GM21390 (cell line): ENCODE data around the gene LTBP1.
"Not testable (repeated sequence)": the region's sequence is repeated elsewhere in the genome, so short reads cannot be mapped to it uniquely, and the experiment has no call there.

Experiments
- ATAC-seq: cut with Tn5 transposase; IDR thresholded peaks from one replicate; pipeline ENCODE4 v1.9.1; 2021; ENCODE audit not compliant: unreplicated experiment

LTBP1 gene

GRCh38 chr2:33135645-33136044 lies 188.9 kb downstream of the LTBP1 start:
- ATAC-seq, result no peak

DNA sequence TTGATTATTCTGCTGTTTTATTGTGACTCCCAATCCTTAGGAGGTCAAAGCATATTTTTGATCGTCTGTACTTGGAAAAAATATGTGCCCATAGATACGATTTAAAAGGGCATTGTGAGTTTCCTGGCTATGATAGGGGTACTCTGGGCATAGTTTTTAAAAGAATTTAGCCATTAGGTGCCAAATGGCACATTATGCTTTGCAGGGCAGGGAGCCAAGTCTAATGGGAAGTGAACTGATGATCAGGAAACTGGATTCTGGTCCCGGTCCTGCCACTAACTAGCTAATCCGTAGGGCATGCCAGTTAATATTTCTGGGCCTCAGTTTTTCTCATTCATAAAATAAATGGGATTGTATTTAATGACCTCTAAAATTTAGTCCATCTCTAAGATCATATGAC lies 189.3 kb downstream of the LTBP1 start:
- no peak for ATAC-seq

DNA sequence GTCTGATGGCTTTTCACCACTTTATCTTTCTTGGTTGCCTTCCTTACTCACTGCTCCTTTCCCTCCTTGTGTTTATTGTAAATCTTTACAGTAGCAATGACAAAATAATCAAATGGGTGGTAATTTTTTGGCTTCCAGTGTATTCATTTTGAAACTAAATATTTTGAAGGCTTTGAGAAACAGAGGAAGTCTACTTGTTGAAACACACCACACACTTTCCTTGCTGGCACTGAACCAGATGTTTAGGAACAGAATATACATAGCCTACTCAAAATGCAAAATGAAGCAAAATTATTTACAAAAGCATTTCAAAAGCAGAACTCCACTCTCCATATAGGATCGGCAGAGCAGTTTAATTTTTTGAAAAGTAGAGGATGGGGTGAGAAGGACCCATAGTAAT lies 189.8 kb downstream of the LTBP1 start:
- no peak for ATAC-seq

DNA sequence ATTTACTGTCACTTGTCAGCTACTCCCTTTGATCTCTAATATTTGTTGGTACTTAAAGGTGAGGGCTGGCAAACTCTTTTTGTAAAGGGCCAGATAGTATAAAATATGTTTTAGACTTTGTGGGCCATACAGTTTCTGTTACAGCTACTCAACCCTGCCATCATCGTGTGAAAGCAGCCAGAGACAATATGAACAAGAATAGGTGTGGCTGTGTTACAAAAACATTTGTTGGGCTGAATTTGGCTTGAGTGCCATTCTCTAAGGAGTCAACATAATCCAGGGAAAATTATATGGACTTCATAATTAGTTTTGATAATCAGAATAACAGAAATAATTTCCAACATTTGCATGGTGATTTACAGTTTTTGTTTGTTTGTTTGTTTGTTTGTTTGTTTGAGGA lies 190.6 kb downstream of the LTBP1 start:
- no peak for ATAC-seq

DNA sequence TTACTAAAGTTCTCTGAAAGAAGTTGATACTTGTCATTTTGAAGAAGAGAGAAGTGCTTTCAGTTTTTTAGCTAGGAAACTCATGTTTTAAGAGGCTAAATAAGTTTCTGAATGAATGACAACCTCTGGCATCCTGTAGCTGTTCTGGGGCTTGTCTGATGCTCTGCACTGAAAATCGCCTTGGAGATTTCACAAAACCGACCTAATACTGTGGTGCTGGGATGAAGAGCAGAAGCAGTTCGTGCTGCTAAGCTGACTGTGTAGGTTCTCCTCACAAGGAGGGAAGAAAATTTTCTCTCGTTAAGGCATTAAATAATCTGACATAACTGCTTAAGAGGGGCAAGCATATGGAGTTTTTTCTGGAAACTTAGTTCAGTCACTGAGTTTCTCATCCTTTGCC lies 193.2 kb downstream of the LTBP1 start:
- ATAC-seq, result no peak

DNA sequence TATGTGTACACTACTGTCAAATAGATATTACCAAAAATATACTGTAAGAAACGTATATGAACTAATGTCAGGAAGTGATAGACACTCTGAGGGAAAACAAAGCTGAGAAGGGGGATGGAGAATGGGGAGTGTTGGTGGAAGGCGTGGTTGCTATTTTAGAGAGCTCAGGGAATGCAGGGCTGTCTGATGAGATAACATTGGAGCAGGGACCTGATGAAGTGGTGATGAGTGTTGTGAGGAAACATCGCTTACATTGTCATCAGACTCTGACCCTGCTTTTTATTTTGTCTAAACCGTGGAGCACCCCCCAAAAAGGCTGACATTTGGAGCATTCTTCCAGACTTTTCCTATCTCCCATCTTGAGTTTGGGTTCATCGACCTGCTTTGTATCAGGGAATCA lies 194.7 kb downstream of the LTBP1 start:
- no peak for ATAC-seq

DNA sequence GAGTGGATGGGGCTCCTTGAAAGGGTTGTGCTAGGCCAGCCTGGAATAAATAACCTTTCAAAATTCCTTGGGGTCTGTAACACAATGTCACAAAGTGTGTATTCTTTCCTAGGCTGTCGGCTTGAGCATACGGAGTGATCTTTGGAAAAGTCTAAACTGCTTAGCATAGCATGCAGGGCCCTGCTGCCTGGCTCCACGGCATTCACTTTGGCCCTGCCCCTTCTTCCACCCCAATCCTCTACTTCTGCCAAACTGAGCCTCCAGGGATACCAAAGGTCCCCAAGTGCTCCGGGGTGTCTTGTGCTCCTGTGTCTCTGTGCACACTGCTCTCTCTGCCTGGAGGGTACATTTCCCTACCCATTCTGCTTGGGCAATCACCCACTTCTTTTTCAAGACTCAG lies 196.1 kb downstream of the LTBP1 start:
- no peak for ATAC-seq

DNA sequence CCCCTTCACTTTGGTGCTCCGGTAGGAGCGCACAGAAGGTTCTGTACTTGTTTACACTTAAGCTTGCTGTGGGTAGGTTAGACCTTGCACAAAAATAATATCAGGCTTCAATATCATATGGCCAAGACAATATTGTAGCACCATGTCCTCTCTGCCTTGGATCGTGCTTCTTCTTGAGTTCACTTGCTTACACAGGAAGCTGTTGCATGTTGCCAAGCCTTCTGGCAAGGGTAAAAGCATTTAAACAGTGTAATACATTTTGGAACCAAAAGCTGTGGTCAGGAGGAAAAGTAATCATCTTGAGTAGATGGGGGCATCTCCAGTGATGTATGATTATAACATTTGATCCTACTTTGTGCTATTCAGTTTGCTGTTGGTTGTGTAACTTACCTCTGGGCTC lies 197.5 kb downstream of the LTBP1 start:
- no peak for ATAC-seq

GRCh38 chr2:33145459-33145858 lies 198.7 kb downstream of the LTBP1 start:
- ATAC-seq, result no peak

DNA sequence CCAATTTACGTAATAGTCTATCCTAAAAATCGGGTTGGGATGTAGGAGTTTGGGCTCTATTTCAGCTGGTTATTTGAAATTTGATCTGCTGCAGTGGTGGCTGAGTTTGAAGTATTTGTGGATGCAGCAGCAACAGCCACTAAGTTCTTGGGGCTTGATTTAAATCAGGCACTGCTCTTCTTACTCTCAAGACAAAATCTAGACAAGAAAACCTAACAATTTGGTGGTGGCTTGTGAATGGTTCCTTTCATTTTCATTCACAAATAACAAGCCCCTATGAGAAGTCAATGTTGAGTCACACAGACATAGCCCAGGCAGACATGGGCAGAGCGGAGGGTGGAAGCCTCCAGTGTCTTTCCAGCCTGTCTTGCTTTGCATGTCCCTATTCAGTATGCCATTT lies 199.3 kb downstream of the LTBP1 start:
- ATAC-seq, result no peak

DNA sequence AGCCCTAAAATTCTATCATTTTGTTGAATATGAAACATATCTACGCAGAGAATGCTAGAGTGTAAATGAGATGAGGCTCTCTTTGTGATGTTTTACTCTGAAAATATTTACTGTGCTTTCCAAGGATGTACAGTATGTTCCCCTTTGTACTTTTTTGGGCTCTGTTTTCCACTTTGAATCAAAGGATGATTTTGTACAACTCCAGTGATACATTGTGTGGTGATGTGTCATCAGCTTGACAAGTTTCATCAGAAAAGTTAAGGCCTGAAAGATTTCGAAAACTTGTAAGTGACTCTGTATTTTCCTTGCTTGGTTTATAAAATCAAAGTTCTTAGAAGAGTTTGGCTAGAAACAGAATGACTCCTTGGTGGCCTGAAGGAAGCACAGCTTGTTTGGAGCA lies 206.3 kb downstream of the LTBP1 start:
- no peak for ATAC-seq

- no peak for ATAC-seq
These were observed 211.8 kb downstream of the LTBP1 start for GRCh38 chr2:33158482-33159003.

GRCh38 chr2:33160191-33160590 lies 213.4 kb downstream of the LTBP1 start:
- ATAC-seq, result no peak

DNA sequence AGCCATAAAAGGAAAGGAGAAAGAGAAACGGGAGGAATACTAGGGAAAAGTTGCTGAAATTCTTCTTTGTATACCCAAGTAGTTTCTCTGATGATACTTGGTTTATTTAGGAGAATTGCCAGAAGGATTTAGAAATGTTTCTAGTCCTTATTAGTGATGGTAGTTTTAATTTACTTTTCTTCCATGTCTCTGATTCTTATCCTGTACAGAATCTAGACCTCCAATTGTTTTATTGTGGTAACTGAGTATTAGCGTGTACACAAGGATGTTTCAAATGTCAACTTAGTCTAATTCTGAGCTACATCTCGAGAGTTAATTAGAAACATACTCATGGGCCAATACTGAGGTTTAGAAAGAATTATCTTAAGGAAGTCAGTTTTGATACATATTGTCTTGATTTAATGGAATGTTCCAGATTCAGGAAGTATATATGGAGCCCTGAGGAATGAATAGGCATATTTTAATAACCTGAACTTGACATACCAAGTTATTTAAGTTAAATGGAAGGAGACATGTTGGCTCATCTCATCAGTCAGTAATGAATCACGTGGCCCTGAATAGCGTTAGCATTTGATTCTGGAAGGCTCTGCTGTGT lies 219.6 kb downstream of the LTBP1 start:
- ATAC-seq, result no peak

GRCh38 chr2:33167622-33168245 lies 221.0 kb downstream of the LTBP1 start:
- ATAC-seq, result no peak

GRCh38 chr2:33168425-33168824 lies 221.7 kb downstream of the LTBP1 start:
- no peak for ATAC-seq

- ATAC-seq, result no peak
These were observed 222.2 kb downstream of the LTBP1 start for GRCh38 chr2:33168922-33169321.

DNA sequence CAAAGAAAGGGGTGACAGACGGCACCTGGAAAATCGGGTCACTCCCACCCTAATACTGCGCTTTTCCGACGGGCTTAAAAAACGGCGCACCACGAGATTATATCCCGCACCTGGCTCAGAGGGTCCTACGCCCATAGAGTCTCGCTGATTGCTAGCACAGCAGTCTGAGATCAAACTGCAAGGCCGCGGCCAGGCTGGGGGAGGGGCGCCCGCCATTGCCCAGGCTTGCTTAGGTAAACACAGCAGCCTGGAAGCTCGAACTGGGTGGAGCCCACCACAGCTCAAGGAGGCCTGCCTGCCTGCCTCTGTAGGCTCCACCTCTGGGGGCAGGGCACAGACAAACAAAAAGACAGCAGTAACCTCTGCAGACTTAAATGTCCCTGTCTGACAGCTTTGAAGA lies 223.5 kb downstream of the LTBP1 start:
- not testable (repeated sequence) for ATAC-seq

- no peak for ATAC-seq
These were observed 230.9 kb downstream of the LTBP1 start for GRCh38 chr2:33177627-33178026.

DNA sequence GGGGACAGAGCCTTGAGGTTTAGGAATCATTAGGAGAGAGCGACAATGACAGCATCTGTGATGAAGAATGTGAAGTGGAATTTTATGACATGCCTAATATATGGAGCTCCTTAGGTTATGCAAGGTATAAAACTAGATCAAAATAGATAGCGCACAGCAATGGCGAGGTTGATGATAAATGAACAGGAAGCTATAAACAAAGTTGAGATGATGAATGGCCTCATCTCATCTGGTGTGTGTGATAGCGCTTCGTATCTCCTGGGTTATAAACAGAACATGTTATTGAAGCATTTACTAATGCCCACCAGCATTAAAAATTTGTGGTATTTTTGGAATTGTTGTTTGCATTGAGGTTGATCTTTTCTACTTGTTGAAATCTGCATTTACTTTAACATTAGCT lies 231.5 kb downstream of the LTBP1 start:
- no peak for ATAC-seq

DNA sequence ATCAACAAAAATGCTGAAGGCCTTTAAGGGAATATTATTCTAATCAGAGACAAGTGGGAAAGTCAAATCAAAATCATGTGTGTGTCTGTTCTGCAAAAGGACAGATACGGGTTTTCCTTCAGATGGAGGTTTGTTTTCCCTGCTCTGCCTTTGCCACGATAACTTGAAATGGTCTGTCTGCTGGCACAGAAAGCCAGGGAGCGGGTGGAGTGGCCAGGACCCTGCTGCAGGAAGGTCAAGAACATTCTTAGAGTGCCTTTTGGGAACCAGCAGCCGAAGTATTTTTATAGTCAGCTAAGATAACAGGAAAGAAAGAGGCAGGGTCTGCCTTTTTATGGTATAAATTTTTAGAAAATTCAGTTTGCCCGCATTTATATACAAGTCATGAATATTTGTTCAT lies 234.2 kb downstream of the LTBP1 start:
- ATAC-seq, result no peak

DNA sequence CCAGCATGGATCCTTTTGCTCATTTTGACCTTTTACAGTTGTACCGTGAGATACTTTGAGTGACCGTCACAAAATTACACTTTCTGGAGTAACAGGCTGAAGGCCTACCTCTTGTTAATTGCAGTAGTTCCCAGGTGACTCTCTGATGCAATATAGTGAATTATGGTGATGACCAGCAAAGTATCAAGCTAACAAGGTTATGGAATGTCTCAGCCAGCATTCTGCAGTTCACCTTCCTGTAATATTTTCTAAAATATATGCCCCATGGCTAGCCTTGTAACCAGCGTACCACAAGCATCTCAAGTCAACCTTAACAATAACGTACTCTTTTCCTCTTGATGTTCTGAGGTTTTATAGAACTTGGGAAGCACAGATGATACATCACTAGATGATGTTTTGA lies 234.7 kb downstream of the LTBP1 start:
- ATAC-seq, result no peak

- no peak for ATAC-seq
These were observed 237.3 kb downstream of the LTBP1 start for GRCh38 chr2:33184041-33184440.
